Fibroblast of skin of scalp (primary cell): ENCODE measurements around the gene SMARCA4.

ENCODE experiments used
- DNase-seq: peaks from one replicate; pipeline ENCODE4 v3.0.0-alpha.2; 2013

SMARCA4 gene

GRCh38 chr19:11106477-11106876 is 145.6 kb downstream of the SMARCA4 start:
- DNase-seq = no peak

GRCh38 chr19:11108746-11109145 is 147.9 kb downstream of the SMARCA4 start:
- no peak for DNase-seq

GRCh38 chr19:11111117-11111770 is 150.4 kb downstream of the SMARCA4 start:
- DNase-seq = no peak

- no peak for DNase-seq
These were observed 150.9 kb downstream of the SMARCA4 start for GRCh38 chr19:11111771-11112144.
